Fibroblast of skin of back (primary cell): Measurements from ENCODE around the gene ACTL10.
A peak's percentile ranks its signal among the peaks of the same experiment; 100 is the strongest.

Experiments
- DNase-seq: peaks from one replicate; pipeline ENCODE4 v3.0.0-alpha.2; 2013

Gene ACTL10

GRCh38 chr20:33664085-33664761, 2.5 kb upstream of the ACTL10 start:
- no peak for DNase-seq

- DNase-seq = no peak
These were observed 2.0 kb upstream of the ACTL10 start for GRCh38 chr20:33664762-33665144.

- no peak for DNase-seq
These were observed 517 bp downstream of the ACTL10 start for GRCh38 chr20:33667245-33667675.

DNA sequence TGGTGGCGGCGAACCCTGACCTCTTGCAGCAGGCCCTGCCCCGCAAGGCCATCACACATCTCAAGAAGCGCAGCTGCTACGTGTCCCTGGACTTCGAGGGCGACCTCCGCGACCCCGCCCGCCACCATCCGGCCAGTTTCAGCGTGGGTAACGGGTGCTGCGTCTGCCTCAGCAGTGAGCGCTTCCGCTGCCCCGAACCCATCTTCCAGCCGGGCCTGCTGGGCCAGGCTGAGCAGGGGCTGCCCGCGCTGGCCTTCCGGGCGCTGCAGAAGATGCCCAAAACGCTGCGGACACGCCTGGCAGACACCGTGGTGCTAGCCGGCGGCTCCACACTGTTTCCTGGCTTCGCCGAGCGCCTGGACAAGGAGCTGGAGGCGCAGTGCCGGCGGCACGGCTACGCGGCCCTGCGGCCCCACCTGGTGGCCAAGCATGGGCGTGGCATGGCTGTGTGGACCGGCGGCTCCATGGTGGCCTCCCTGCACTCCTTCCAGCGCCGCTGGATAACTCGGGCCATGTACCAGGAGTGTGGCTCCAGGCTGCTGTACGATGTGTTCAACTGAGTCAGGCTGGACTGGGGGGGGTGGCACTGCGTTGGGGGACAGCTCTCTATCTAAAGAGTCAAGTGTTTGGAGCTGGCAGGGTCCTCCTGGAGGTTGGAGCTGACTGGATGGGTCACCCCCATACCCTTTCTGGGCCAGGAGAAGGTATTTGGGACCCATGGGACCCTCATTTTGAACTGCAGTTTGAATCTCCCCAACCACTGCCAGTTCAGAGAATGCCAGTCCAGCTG, 1.1 kb downstream of the ACTL10 start:
- DNase-seq = peak; percentile 71

DNA sequence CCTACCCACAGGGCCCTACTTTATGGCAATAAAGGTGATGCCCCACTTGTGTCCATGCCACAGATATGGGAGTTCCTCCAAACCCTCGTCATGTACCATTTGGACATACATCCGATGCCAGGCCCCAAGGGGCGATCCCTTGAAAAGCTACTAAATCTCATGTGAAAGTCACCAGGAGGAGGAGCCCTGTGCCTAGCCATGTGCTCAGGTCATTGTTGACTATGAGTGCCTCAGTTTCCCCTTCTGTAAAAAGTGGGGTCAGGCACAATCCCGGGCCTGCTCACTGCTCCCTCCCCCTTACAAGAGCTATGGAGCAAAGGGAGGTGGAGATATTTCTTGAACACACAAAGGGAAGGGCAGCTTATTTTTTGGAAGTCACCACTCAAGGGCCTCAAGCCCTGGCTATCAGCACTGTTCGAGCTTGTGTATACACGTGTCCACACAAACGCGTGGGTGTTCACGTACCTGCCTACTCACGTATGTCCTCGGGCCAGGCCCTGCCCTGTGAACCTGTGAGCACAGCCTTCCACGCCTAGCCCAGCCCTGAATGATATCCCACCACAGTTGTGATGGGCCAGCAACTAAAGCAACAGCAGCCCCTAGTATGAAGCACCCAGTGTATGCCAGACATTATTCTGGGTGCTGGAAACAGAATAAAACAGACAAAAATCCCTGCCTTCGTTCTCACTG, 1.9 kb downstream of the ACTL10 start:
- no peak for DNase-seq

- no peak for DNase-seq
These were observed 2.5 kb downstream of the ACTL10 start for GRCh38 chr20:33669224-33669623.

DNA sequence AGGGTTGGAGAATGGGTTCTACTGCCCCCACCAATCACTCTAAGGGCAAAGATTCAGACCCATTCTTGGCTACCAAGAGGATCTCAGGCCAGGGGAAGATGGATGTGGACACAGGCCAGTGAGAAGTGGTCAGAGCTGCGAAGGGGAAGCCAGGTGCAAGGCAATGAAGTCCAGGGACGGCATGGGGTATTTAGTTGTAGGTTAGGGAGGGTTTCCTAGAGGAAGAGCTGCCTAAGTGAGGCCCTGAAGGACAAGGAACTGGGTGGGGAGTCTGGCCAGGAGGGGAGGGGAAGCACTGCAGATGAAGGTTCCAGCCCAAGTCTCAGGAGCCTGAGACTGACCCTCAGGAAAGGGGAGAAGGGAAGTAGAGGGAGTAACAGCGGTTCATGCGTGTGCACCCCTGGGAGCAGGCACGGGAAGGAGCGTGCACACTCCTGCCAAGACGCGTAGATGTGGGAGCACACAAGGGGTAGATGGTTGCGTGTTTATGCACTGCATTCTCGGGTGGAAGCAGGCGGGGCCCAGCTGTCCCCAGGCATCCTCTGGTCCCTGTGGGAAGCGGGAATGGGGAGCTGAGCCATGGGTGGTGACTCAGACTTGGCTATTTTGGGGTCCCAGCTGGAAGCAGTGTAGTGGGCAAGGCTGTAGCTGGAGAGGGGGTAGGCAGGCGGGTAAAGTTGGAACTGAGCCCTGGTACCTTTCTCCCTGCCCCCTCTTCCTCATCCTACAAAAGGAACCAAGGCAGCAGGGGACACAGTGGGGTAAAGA, 3.3 kb downstream of the ACTL10 start:
- DNase-seq = no peak

DNA sequence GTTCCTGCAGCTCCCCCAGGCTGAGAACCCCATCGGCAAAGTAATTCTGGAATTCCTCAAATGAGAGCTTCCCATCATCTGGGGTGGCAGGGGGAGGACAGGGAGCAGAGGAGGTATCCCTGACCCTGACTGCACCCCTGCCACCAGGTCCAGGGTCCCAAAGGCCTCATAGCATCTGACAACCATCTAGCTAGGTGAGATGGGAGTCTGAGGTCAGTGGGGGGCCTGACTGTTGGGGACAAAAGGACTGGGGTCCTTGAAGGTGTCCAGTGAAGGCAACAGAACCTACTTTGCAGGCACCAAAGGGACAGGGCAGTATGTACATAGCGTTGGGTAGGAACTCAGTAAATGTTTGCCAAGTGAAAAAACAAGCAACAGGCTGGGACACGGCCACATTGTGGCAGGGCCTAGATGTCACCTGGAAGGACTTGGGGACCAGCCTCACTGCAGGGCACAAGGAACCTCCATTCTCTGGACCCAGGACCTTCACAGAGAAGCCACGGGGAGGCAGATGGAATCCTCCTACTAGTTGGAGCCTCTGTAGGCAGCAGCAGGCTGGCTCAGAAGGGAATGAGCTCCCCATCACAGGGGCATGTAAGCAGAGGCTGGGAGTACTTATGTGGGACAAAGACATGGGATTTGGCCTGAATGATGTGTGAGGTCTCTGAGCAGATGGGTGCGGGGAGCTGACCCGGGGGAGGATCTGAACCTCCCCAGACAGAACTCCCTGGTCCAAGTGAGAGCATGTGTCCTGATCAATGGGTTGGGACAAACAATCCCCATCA, 4.2 kb downstream of the ACTL10 start:
- DNase-seq = no peak

DNA sequence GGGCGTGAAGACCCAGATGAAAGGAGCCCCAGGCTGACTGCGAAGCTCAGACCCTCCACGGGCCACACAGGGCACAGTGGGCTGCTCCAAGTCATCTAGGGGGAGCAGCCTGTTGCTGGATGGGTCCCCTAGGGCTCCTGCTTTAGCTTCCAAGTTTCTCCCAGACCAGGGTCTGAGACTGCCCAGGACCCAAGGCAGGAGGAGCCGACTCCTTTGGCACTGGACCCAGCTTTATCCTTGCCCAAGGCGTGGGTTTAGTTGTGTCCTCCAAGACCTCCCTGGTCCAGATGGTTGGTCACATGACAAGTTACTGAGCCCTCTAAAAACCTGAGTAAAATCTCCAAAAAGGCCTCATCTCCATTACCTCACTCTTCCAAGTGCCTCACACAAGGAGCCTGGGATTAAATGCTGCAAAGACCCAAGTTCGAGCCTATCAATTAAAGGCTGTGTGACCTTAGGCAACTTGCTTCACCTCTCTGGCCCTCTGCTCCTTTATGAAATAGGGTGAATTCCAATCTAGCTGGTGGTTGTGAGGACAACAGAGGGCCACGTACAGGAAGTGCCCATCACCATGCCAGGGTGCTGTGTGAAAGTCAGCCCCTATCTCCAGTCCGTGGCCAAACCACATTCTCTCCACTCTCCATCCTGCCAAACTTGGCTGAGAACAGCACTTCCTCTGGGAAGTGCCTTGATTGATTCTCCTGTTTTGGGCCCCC, 5.0 kb downstream of the ACTL10 start:
- DNase-seq = no peak

DNA sequence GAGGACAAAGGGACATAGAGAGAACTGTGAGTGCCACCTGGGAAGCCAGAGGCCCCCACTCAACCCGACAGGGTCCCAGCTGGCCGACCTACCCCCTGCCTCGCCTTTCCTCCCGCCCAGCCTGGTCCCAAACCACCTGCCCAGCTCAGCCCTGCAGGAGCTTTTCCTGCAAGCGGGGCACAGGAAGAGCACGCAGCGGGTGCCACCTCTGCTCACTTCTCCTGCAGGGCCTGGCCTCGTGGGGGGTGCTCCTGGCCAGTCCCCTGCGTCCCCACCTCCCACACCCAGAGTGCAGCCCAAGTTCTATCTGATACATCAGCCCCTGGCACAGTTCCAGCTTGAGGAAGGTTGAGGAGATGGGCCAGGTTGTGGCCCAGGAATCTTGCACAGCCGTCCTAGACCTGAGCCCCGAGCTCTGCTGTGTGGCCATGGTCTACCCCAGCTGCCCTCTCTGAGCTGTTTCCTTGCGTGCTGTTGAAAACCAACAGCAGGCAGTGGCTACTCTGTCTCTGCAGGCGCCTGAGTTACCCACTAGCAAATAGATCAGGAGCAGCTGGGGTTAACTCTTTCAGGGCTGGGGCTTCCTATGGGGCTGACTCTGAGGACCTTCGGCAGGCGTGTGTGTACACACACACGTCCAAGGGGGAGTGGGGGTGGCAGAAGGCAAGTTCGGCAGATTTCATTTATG, 5.8 kb downstream of the ACTL10 start:
- DNase-seq = no peak

DNA sequence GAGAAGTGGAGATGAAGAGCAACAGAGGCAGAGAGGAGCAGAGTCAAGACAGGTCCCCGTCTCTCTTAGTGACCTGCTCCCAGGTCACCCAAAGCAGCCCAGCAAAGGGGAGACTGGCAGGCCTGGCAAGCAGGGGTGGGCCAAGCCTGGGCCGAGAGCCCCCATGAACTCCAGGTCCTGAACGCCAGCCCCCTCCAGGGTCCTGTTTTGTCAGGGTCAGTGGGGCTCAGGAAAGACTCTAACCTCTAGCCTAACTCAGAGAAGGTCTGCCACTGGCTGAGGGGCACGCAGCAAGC, 6.3 kb downstream of the ACTL10 start:
- DNase-seq = no peak

- no peak for DNase-seq
These were observed 6.9 kb downstream of the ACTL10 start for GRCh38 chr20:33673410-33674293.

GRCh38 chr20:33674294-33675135, 7.8 kb downstream of the ACTL10 start, which contains the start of gene NECAB3:
NECAB3 (minus strand) TSS chr20:33674428; CDS start chr20:33674352, 76 bp downstream.
- DNase-seq = peak; percentile 76

GRCh38 chr20:33675136-33675959, 8.6 kb downstream of the ACTL10 start:
- DNase-seq = peak; percentile 11

GRCh38 chr20:33676121-33676520, 9.4 kb downstream of the ACTL10 start:
- DNase-seq = no peak

- no peak for DNase-seq
These were observed 10.2 kb downstream of the ACTL10 start for GRCh38 chr20:33676652-33677645.
